HEK293 (cell line): ENCODE data around the gene PAEP.

Source experiments
- CTCF ChIA-PET: fragments of 350-600 bp; formaldehyde crosslinking; extraction: SDS; loops from one replicate; lab custom pipeline; 2021; ENCODE audit warnings: antibody characterized with exemption; lab: Yijun Ruan, JAX
- POLR2A ChIA-PET: fragments of 300-600 bp; formaldehyde crosslinking; extraction: SDS; loops from one replicate; lab custom pipeline; 2020; ENCODE audit warnings: antibody characterized with exemption, inconsistent platforms; lab: Yijun Ruan, JAX
- H3K27ac ChIP-seq: fragments of 200-500 bp; sonication (Bioruptor generic); 2 replicates; pipeline ENCODE4 v1.5.1; 2014; ENCODE audit warnings: low read depth, low read length, control low read depth, inconsistent platforms; ENCODE audit errors: extremely low read depth
- H3K36me3 ChIP-seq, 2 experiments: fragments of 200-500 bp in 1 of 2; sonication (Bioruptor generic) in 1 of 2; 1 replicate in 1 of 2; 2 replicates in 1 of 2; pipeline ENCODE4 v1.5.1; 2014 to 2017; ENCODE audit warnings: inconsistent platforms in 2 of 2, low read length in 2 of 2; ENCODE audit not compliant: control insufficient read depth in 2 of 2, insufficient read depth in 1 of 2
- H3K4me1 ChIP-seq: fragments of 200-500 bp; sonication (Bioruptor generic); 2 replicates; pipeline ENCODE4 v1.5.1; 2014; ENCODE audit warnings: mild to moderate bottlenecking, low read length, inconsistent platforms; ENCODE audit not compliant: control insufficient read depth, insufficient read depth
- H3K4me3 ChIP-seq: 2 replicates; pipeline ENCODE4 v1.5.1; 2011; ENCODE audit warnings: low read depth, mild to moderate bottlenecking, control low read depth, low read length, moderate library complexity
- H3K9me3 ChIP-seq: fragments of 200-500 bp; sonication (Bioruptor generic); 2 replicates; pipeline ENCODE4 v1.5.1; 2014; ENCODE audit warnings: low read depth, low read length, inconsistent platforms; ENCODE audit not compliant: control insufficient read depth, insufficient read depth
- MYNN ChIP-seq: fragments of 450-650 bp; formaldehyde crosslinking; IDR thresholded peaks from 2 replicates; pipeline ENCODE4 v1.5.1; 2016; ENCODE audit warnings: missing biosample characterization, missing genetic modification characterization, borderline replicate concordance
- MZF1 ChIP-seq: fragments of 450-650 bp; formaldehyde crosslinking; IDR thresholded peaks from 2 replicates; pipeline ENCODE4 v1.5.1; 2017; ENCODE audit warnings: missing biosample characterization, missing genetic modification characterization, borderline replicate concordance
- OVOL3 ChIP-seq: fragments of 450-650 bp; formaldehyde crosslinking; IDR thresholded peaks from 2 replicates; pipeline ENCODE4 v1.5.1; 2016; ENCODE audit warnings: missing biosample characterization, missing genetic modification characterization
- PRDM10 ChIP-seq: fragments of 450-650 bp; formaldehyde crosslinking; IDR thresholded peaks from 2 replicates; pipeline ENCODE4 v1.5.1; 2016; ENCODE audit warnings: missing biosample characterization, missing genetic modification characterization
- RBAK ChIP-seq: fragments of 450-650 bp; formaldehyde crosslinking; IDR thresholded peaks from 2 replicates; pipeline ENCODE4 v1.5.1; 2016; ENCODE audit warnings: missing biosample characterization, missing genetic modification characterization
- ZBTB44 ChIP-seq: fragments of 450-650 bp; IDR thresholded peaks from 2 replicates; pipeline ENCODE4 v1.5.1; 2018; ENCODE audit warnings: missing biosample characterization, mild to moderate bottlenecking, missing genetic modification characterization
- ZFHX2 ChIP-seq: fragments of 450-650 bp; formaldehyde crosslinking; conservative IDR thresholded peaks from 2 replicates; pipeline ENCODE4 v1.5.1; 2016; ENCODE audit warnings: missing biosample characterization, missing genetic modification characterization
- ZNF140 ChIP-seq: fragments of 450-650 bp; formaldehyde crosslinking; IDR thresholded peaks from 2 replicates; pipeline ENCODE4 v1.5.1; 2016; ENCODE audit warnings: missing biosample characterization, missing genetic modification characterization
- ZNF175 ChIP-seq: fragments of 450-650 bp; formaldehyde crosslinking; IDR thresholded peaks from 2 replicates; pipeline ENCODE4 v1.5.1; 2016; ENCODE audit warnings: missing biosample characterization, missing genetic modification characterization
- ZNF19 ChIP-seq: fragments of 450-650 bp; formaldehyde crosslinking; IDR thresholded peaks from 2 replicates; pipeline ENCODE4; 2016; ENCODE audit warnings: missing biosample characterization, missing genetic modification characterization, low read depth
- ZNF223 ChIP-seq: fragments of 450-650 bp; formaldehyde crosslinking; IDR thresholded peaks from 2 replicates; pipeline ENCODE4 v1.5.1; 2016; ENCODE audit warnings: missing biosample characterization, missing genetic modification characterization
- ZNF266 ChIP-seq: fragments of 450-650 bp; formaldehyde crosslinking; IDR thresholded peaks from 2 replicates; pipeline ENCODE4 v1.5.1; 2016; ENCODE audit warnings: missing biosample characterization, missing genetic modification characterization, low read depth
- ZNF280D ChIP-seq: fragments of 450-650 bp; formaldehyde crosslinking; IDR thresholded peaks from 2 replicates; pipeline ENCODE4 v1.5.1; 2016; ENCODE audit warnings: missing biosample characterization, missing genetic modification characterization
- ZNF335 ChIP-seq: fragments of 450-650 bp; formaldehyde crosslinking; conservative IDR thresholded peaks from 2 replicates; pipeline ENCODE4 v1.5.1; 2016; ENCODE audit warnings: missing biosample characterization, missing genetic modification characterization
- ZNF350 ChIP-seq: fragments of 450-650 bp; formaldehyde crosslinking; IDR thresholded peaks from 2 replicates; pipeline ENCODE4 v1.5.0; 2017; ENCODE audit warnings: missing biosample characterization, mild to moderate bottlenecking, missing genetic modification characterization
- ZNF416 ChIP-seq: fragments of 450-650 bp; formaldehyde crosslinking; IDR thresholded peaks from 2 replicates; pipeline ENCODE4 v1.5.1; 2016; ENCODE audit warnings: missing biosample characterization, missing genetic modification characterization
- ZNF660 ChIP-seq: fragments of 450-650 bp; IDR thresholded peaks from 2 replicates; pipeline ENCODE4 v1.5.1; 2018; ENCODE audit warnings: missing biosample characterization, mild to moderate bottlenecking, missing genetic modification characterization
- ZNF747 ChIP-seq: fragments of 450-650 bp; formaldehyde crosslinking; IDR thresholded peaks from 2 replicates; pipeline ENCODE4 v1.5.1; 2016; ENCODE audit warnings: missing biosample characterization, missing genetic modification characterization
- ZSCAN30 ChIP-seq: fragments of 450-650 bp; IDR thresholded peaks from 2 replicates; pipeline ENCODE4 v1.5.1; 2018; ENCODE audit warnings: missing biosample characterization, mild to moderate bottlenecking, missing genetic modification characterization, moderate library complexity
- ZSCAN4 ChIP-seq: fragments of 450-650 bp; formaldehyde crosslinking; IDR thresholded peaks from 2 replicates; pipeline ENCODE4 v1.5.1; 2017; ENCODE audit warnings: missing biosample characterization, missing genetic modification characterization

PAEP gene

GRCh38 chr9:135591506-135592330 lies 30.2 kb downstream of the PAEP start:
- Histone ChIP-seq H3K4me1 (no peaks in the 10 kb centered on the region), H3K27ac (no peak overlapping the region), H3K9me3 (no peaks in the 10 kb centered on the region), H3K36me3 (no peaks in the 10 kb centered on the region), H3K4me3 (no peak overlapping the region)
- ChIA-PET CTCF (interaction anchor here (1.0 to 2.2 kb wide), 3 partner anchors 8 to 13 kb away, joined by 4 to 7 read pairs (median 5); no protein-coding TSS in a partner anchor), POLR2A (interaction anchor here (1.0 kb wide), 1 partner anchor 18 kb away, joined by 7 read pairs; no protein-coding TSS in a partner anchor)
- 0 out of 2 replicates have a peak, but pooled peaks have one; percentile 19 for TF ChIP-seq ZFHX2 (tag by site-specific recombination)
- no peak for TF ChIP-seq ZNF416 (tag by site-specific recombination)

- no peak overlapping the region for H3K4me3 ChIP-seq
- H3K36me3 ChIP-seq, result no peaks in the 10 kb centered on the region
- ChIA-PET POLR2A (interaction anchor here (1.0 kb wide), 1 partner anchor 17 kb away, joined by 7 read pairs; no protein-coding TSS in a partner anchor), CTCF (interaction anchor here (1.0 to 2.2 kb wide), 2 partner anchors 10 to 12 kb away, joined by 5 to 7 read pairs; no protein-coding TSS in a partner anchor)
- no peaks in the 10 kb centered on the region for H3K4me1 ChIP-seq
- H3K9me3 ChIP-seq, result no peaks in the 10 kb centered on the region
- no peak for TF ChIP-seq ZNF747 (tag by site-specific recombination)
- no peak for TF ChIP-seq OVOL3 (tag by site-specific recombination)
- TF ChIP-seq ZNF335 (tag by site-specific recombination), result no peak
- TF ChIP-seq MZF1 (tag by site-specific recombination), result no peak
- no peak for TF ChIP-seq ZNF175 (tag by site-specific recombination)
- TF ChIP-seq ZNF350 (tag by site-specific recombination), result no peak
- no peak for TF ChIP-seq ZNF223 (tag by site-specific recombination)
- no peak for TF ChIP-seq ZNF19
- no peak for TF ChIP-seq PRDM10 (tag by site-specific recombination)
- TF ChIP-seq MYNN, result no peak
- TF ChIP-seq RBAK, result no peak
- no peak for TF ChIP-seq ZNF140
- TF ChIP-seq ZBTB44 (tag by site-specific recombination), result no peak
- TF ChIP-seq ZNF660 (tag by site-specific recombination), result no peak
- TF ChIP-seq ZNF266 (tag by site-specific recombination), result no peak
- no peak for TF ChIP-seq ZNF280D (tag by site-specific recombination)
- TF ChIP-seq ZSCAN30, result no peak
- TF ChIP-seq ZSCAN4 (tag by site-specific recombination), result no peak
- H3K27ac ChIP-seq, result no peak overlapping the region
These were observed 30.7 kb downstream of the PAEP start for GRCh38 chr9:135592331-135592590.
